HUES6 (cell line): ENCODE data around the gene COL5A1.
"Not testable (repeated sequence)": the region's sequence is repeated elsewhere in the genome, so short reads cannot be mapped to it uniquely, and the experiment has no call there.

Experiments
- H3K27ac ChIP-seq: 2 replicates; pipeline ENCODE4 v1.7.0; 2013; ENCODE audit warnings: low read depth, mild to moderate bottlenecking, low read length, inconsistent platforms
- H3K27me3 ChIP-seq: 2 replicates; pipeline ENCODE4 v1.6.1; 2013; ENCODE audit warnings: low read length; ENCODE audit not compliant: control insufficient read depth, insufficient read depth
- H3K36me3 ChIP-seq: 2 replicates; pipeline ENCODE4 v1.6.1; 2013; ENCODE audit warnings: low read length; ENCODE audit not compliant: control insufficient read depth, insufficient read depth
- H3K4me1 ChIP-seq: 2 replicates; pipeline ENCODE4 v1.6.1; 2013; ENCODE audit warnings: low read length; ENCODE audit not compliant: control insufficient read depth, insufficient read depth
- H3K4me3 ChIP-seq: 2 replicates; pipeline ENCODE4 v1.5.1; 2013; ENCODE audit warnings: low read depth, low read length
- H3K9ac ChIP-seq: one replicate; pipeline ENCODE4 v1.6.1; 2013; ENCODE audit warnings: mild to moderate bottlenecking, low read length
- H3K9me3 ChIP-seq: 2 replicates; pipeline ENCODE4 v1.6.1; 2013; ENCODE audit warnings: low read depth, low read length; ENCODE audit not compliant: control insufficient read depth, insufficient read depth

COL5A1 gene

GRCh38 chr9:134661299-134661698, 19.7 kb downstream of the COL5A1 start:
- no peak overlapping the region for H3K27ac ChIP-seq
- H3K4me1 ChIP-seq: peaks cover 13% of the 10 kb centered on the region
- no peak overlapping the region for H3K4me3 ChIP-seq
- no peaks in the 10 kb centered on the region; the same call in 1 of the 2 replicates for H3K36me3 ChIP-seq
- H3K9ac ChIP-seq: no peak overlapping the region
- H3K9me3 ChIP-seq: peaks cover 11% of the 10 kb centered on the region
- no peaks in the 10 kb centered on the region for H3K27me3 ChIP-seq

- Histone ChIP-seq H3K4me3 (no peak overlapping the region), H3K4me1 (peaks cover 13% of the 10 kb centered on the region), H3K27ac (no peak overlapping the region; the same call in 1 of the 2 replicates), H3K9me3 (peaks cover 11% of the 10 kb centered on the region), H3K27me3 (no peaks in the 10 kb centered on the region), H3K9ac (no peak overlapping the region), H3K36me3 (no peaks in the 10 kb centered on the region; the same call in 1 of the 2 replicates)
Observed at GRCh38 chr9:134661791-134662142, 20.2 kb downstream of the COL5A1 start.

- Histone ChIP-seq H3K4me1 (peaks cover 13% of the 10 kb centered on the region), H3K9ac (peak overlapping the region; percentile 52), H3K4me3 (no peak overlapping the region), H3K27ac (no peak overlapping the region; the same call in 1 of the 2 replicates), H3K27me3 (no peaks in the 10 kb centered on the region), H3K9me3 (peaks cover 11% of the 10 kb centered on the region), H3K36me3 (no peaks in the 10 kb centered on the region; the same call in 1 of the 2 replicates)
Observed at GRCh38 chr9:134662143-134662876, 20.7 kb downstream of the COL5A1 start.

- peaks cover 8% of the 10 kb centered on the region for H3K4me1 ChIP-seq
- H3K27me3 ChIP-seq: no peaks in the 10 kb centered on the region
- H3K9me3 ChIP-seq: peaks cover 11% of the 10 kb centered on the region
- no peaks in the 10 kb centered on the region; the same call in 1 of the 2 replicates for H3K36me3 ChIP-seq
- no peak overlapping the region for H3K9ac ChIP-seq
- H3K4me3 ChIP-seq: no peak overlapping the region
- no peak overlapping the region for H3K27ac ChIP-seq
Observed at GRCh38 chr9:134663084-134663483, 21.5 kb downstream of the COL5A1 start.

- Histone ChIP-seq H3K27me3 (no peaks in the 10 kb centered on the region), H3K27ac (no peak overlapping the region), H3K4me3 (no peak overlapping the region), H3K9ac (no peak overlapping the region), H3K36me3 (no peaks in the 10 kb centered on the region; the same call in 1 of the 2 replicates), H3K4me1 (peaks cover under 1% of the 10 kb centered on the region; the same call in 1 of the 2 replicates), H3K9me3 (peaks cover 11% of the 10 kb centered on the region)
Observed at GRCh38 chr9:134663753-134664415, 22.3 kb downstream of the COL5A1 start.

- no peak overlapping the region for H3K4me3 ChIP-seq
- H3K36me3 ChIP-seq: no peaks in the 10 kb centered on the region; the same call in 1 of the 2 replicates
- H3K9ac ChIP-seq: no peak overlapping the region
- H3K4me1 ChIP-seq: no peaks in the 10 kb centered on the region; the same call in 1 of the 2 replicates
- H3K27me3 ChIP-seq: no peaks in the 10 kb centered on the region
- H3K9me3 ChIP-seq: peaks cover 11% of the 10 kb centered on the region
- H3K27ac ChIP-seq: no peak overlapping the region
Observed at GRCh38 chr9:134664446-134664845, 22.8 kb downstream of the COL5A1 start.

GRCh38 chr9:134666208-134666607, 24.6 kb downstream of the COL5A1 start:
- Histone ChIP-seq H3K27ac (no peak overlapping the region), H3K9ac (no peak overlapping the region), H3K36me3 (no peaks in the 10 kb centered on the region; the same call in 1 of the 2 replicates), H3K9me3 (no peaks in the 10 kb centered on the region; the same call in 1 of the 2 replicates), H3K27me3 (no peaks in the 10 kb centered on the region), H3K4me1 (peaks cover 10% of the 10 kb centered on the region; the same call in 1 of the 2 replicates), H3K4me3 (no peak overlapping the region)

- Histone ChIP-seq H3K9me3 (no peaks in the 10 kb centered on the region), H3K4me1 (peaks cover 10% of the 10 kb centered on the region; the same call in 1 of the 2 replicates)
Observed at GRCh38 chr9:134666831-134667230, 25.2 kb downstream of the COL5A1 start.

GRCh38 chr9:134668977-134669376, 27.4 kb downstream of the COL5A1 start:
- H3K27ac ChIP-seq, H3K4me3 ChIP-seq, H3K27me3 ChIP-seq, H3K9me3 ChIP-seq, H3K9ac ChIP-seq, H3K36me3 ChIP-seq: not testable (repeated sequence)
- H3K4me1 ChIP-seq: peaks cover 10% of the 10 kb centered on the region; the same call in 1 of the 2 replicates

More at GRCh38 chr9:134666831-134667230, 25.2 kb downstream of the COL5A1 start:
- Histone ChIP-seq H3K4me3 (no peak overlapping the region), H3K9ac (no peak overlapping the region), H3K36me3 (no peaks in the 10 kb centered on the region; the same call in 1 of the 2 replicates), H3K27ac (no peak overlapping the region), H3K27me3 (no peaks in the 10 kb centered on the region)

GRCh38 chr9:134669399-134669955, 27.9 kb downstream of the COL5A1 start:
- H3K4me1 ChIP-seq: peaks cover 10% of the 10 kb centered on the region; the same call in 1 of the 2 replicates
- no peak overlapping the region for H3K27ac ChIP-seq
- H3K27me3 ChIP-seq: no peaks in the 10 kb centered on the region
- no peak overlapping the region for H3K4me3 ChIP-seq
- no peak overlapping the region for H3K9ac ChIP-seq
- peaks cover 8% of the 10 kb centered on the region; the same call in 1 of the 2 replicates for H3K9me3 ChIP-seq
- H3K36me3 ChIP-seq: peaks cover 3% of the 10 kb centered on the region; the same call in 1 of the 2 replicates
